D721Med (cell line): ENCODE results near the gene TOP2A.
"Not testable (repeated sequence)": the region's sequence is repeated elsewhere in the genome, so short reads cannot be mapped to it uniquely, and the experiment has no call there.

Experiments used
- DNase-seq: peaks from one replicate; pipeline ENCODE4 v3.0.0; 2011; ENCODE audit warnings: low spot score; ENCODE audit not compliant: insufficient read length
- FAIRE-seq: peaks from 2 replicates; lab custom pipeline; 2011; peaks lifted over from hg19 to GRCh38; lab: Jason Lieb, UNC
- CTCF ChIP-seq: IDR thresholded peaks from 2 replicates; pipeline ENCODE4 v1.5.1; 2012; ENCODE audit warnings: mild to moderate bottlenecking, control low read depth; ENCODE audit not compliant: insufficient read depth; ENCODE audit errors: missing control alignments

The TOP2A gene

GRCh38 chr17:40372031-40372430 is 45.7 kb downstream of the TOP2A start:
- DNase-seq (no peak), FAIRE-seq (no peak)
- no peak for TF ChIP-seq CTCF

GRCh38 chr17:40371261-40371929 is 46.3 kb downstream of the TOP2A start:
- peak; percentile 27 for DNase-seq
- no peak for FAIRE-seq
- no peak for TF ChIP-seq CTCF

GRCh38 chr17:40369923-40370322 is 47.8 kb downstream of the TOP2A start:
- FAIRE-seq (no peak), DNase-seq (peak; percentile 13)
- TF ChIP-seq CTCF, result no peak

- DNase-seq, FAIRE-seq: not testable (repeated sequence)
These were observed 50.0 kb downstream of the TOP2A start for GRCh38 chr17:40367728-40368127.

GRCh38 chr17:40366861-40367518 is 50.7 kb downstream of the TOP2A start:
- DNase-seq (peak; percentile 8), FAIRE-seq (no peak)
- no peak for TF ChIP-seq CTCF

- no peak for TF ChIP-seq CTCF
- FAIRE-seq, result no peak
- no peak for DNase-seq
These were observed 51.4 kb downstream of the TOP2A start for GRCh38 chr17:40366076-40366860.

GRCh38 chr17:40364906-40365305 is 52.8 kb downstream of the TOP2A start:
- no peak for DNase-seq
- no peak for FAIRE-seq
- no peak for TF ChIP-seq CTCF
